Pancreas (tissue), 10 donors: ENCODE measurements around the gene BCL2. TPM values are rescaled to one million over a fixed set of nuclear protein-coding genes. Genes with fewer than 3 reads are reported as not detected.
A peak's percentile ranks its signal among the peaks of the same experiment; 100 is the strongest.

ENCODE experiments used
- ATAC-seq, 4 donors: fragments of 200-7000 bp; cut with Tn5 transposase; one replicate each; pipeline versions ENCODE4 v1.8.0 to v1.9.1; 2020; ENCODE audit warnings: mild to moderate bottlenecking in 4 of 4, moderate library complexity in 4 of 4
- DNase-seq, 6 donors: peaks; one replicate each; pipeline ENCODE4 v3.0.0-alpha.2; 2020
- FAIRE-seq: peaks from 2 replicates; lab custom pipeline; 2012; peaks lifted over from hg19 to GRCh38; lab: Jason Lieb, UNC
- H3K27ac ChIP-seq, 4 donors: fragments of 200-600 bp; sonication (generic); 1 replicate in 3 of 4; 2 replicates in 1 of 4; pipeline versions ENCODE4 v1.5.0 to v1.8.0; 2020
- H3K27me3 ChIP-seq, 4 donors: fragments of 200-600 bp; one replicate each; pipeline ENCODE4 v1.8.0; 2021
- H3K36me3 ChIP-seq, 3 donors: fragments of 200-600 bp; sonication (generic) in 1 of 3; one replicate each; pipeline versions ENCODE4 v1.5.0 to v1.8.0; 2020 to 2021
- H3K4me1 ChIP-seq, 3 donors: fragments of 200-600 bp; one replicate each; pipeline ENCODE4 v1.8.0; 2021
- H3K4me3 ChIP-seq, 4 donors: fragments of 200-600 bp; sonication (generic) in 2 of 4; one replicate each; pipeline versions ENCODE4 v1.5.0 to v1.8.0; 2020 to 2021
- H3K9me3 ChIP-seq, 4 donors: fragments of 200-600 bp; one replicate each; pipeline ENCODE4 v1.8.0; 2021
- CTCF ChIP-seq, 4 donors: fragments of 200-600 bp; sonication (generic) in 3 of 4; IDR thresholded peaks; one replicate each; pipeline versions ENCODE4 v1.5.0 to v1.8.0; 2021; ENCODE audit warnings: antibody characterized with exemption in 4 of 4
- WGBS, 2 donors: extraction: QIAGEN DNeasy Blood & Tissue Kit; methylation state at CpG; one replicate each; pipeline ENCODE4 v1.1.7; 2013; 5-methylcytosine and 5-hydroxymethylcytosine counted together
- intact Hi-C, 3 donors: fragments of 100-400 bp; cut with DNase I; formaldehyde crosslinking; loops; one replicate each; pipeline versions ENCODE4 v1.11.1 to v1.14.2; 2022
- polyA plus RNA-seq, 2 donors: library from polyadenylated mRNA; stranded (reverse); fragments of 200-250 nt; gene quantifications; one replicate each; pipeline ENCODE4 v1.2.3, GENCODE V29; 2013
- total RNA-seq, 6 donors: library from RNA; stranded (reverse); fragmentation: NEBNext Ultra II Directional in 4 of 6; extraction: Animal tissue kit (Norgen Biotek cat#: 25700) in 4 of 6; gene quantifications; one replicate each; pipeline versions ENCODE4 v1.2.1 to v1.2.4, GENCODE V29; 2021 to 2023
- donor health status: healthy with polysubstance abuse.
- donor health status: DM: no; HTN: no; CAD: no; lungs with moderate emphysema.
- donor health status: DM: no; HTN: no; CAD: no.
- donor health status: control.
- donor health status: control.
- donor health status: Bipolar disorder and iron deficiency.
- donor health status: DM: yes; HTN: yes; CAD: no.
- donor health status: DM: no; HTN: no; CAD: no.
- donor health status: DM: no; HTN: no; CAD: no.
- donor health status: DM: yes; HTN: yes; CAD: no.

The BCL2 gene
- total and polyA plus RNA-seq, 8 donors = 1.9 to 9.0 (median 4.2) TPM

- 0 to 1% methylated on average over 8 of the region's 8 CpGs for whole genome bisulfite sequencing, 2 donors
- Histone ChIP-seq H3K36me3 (no peaks in the 10 kb centered on the region), H3K9me3 (no peaks in the 10 kb centered on the region), H3K4me1 (peaks cover 0 to 7% (median 0%) of the 10 kb centered on the region in 3 donors), H3K27me3 (no peaks in the 10 kb centered on the region), H3K27ac (peak overlapping the region in 2 of 4 donors; percentile 76 to 78), H3K4me3 (peak overlapping the region; percentile 43 to 67 (median 58))
- TF ChIP-seq CTCF (IDR thresholded peaks at IDR 0.05) = no peak
- no peak for ATAC-seq
- DNase-seq = no peak
- intact Hi-C loops = loop anchor here in 1 of 3 donors (10.0 kb wide), 1 partner anchor 184 kb away; no protein-coding TSS in a partner anchor
- no peak for FAIRE-seq
Measured at GRCh38 chr18:63318889-63319382, 633 bp downstream of the BCL2 start.

- Histone ChIP-seq H3K4me3 (peak overlapping the region; percentile 3 to 67 (median 43)), H3K27ac (peak overlapping the region; percentile 3 to 50 (median 26)), H3K27me3 (no peaks in the 10 kb centered on the region), H3K4me1 (peaks cover 0 to 7% (median 0%) of the 10 kb centered on the region in 3 donors), H3K9me3 (no peaks in the 10 kb centered on the region), H3K36me3 (no peaks in the 10 kb centered on the region)
- 3 to 4% methylated on average over 63 to 66 of the region's 66 CpGs for WGBS, 2 donors
- peak; percentile 35 to 79 (median 56) for DNase-seq
- ATAC-seq = peak; percentile 14 to 44 (median 28)
- no peak for FAIRE-seq
- TF ChIP-seq CTCF (IDR thresholded peaks at IDR 0.05) = peak in 3 of 4 donors; percentile 41 to 51 (median 51)
- intact Hi-C loops = loop anchor here in 1 of 3 donors (10.0 kb wide), 1 partner anchor 183 kb away; no protein-coding TSS in a partner anchor
Measured at GRCh38 chr18:63317982-63318888, 1.3 kb downstream of the BCL2 start.

GRCh38 chr18:63317556-63317946 is 2.0 kb downstream of the BCL2 start:
- Histone ChIP-seq H3K9me3 (no peaks in the 10 kb centered on the region), H3K27me3 (no peaks in the 10 kb centered on the region), H3K4me3 (peak overlapping the region; percentile 3 to 67 (median 43)), H3K27ac (no peak overlapping the region), H3K36me3 (no peaks in the 10 kb centered on the region), H3K4me1 (peaks cover 0 to 10% (median 0%) of the 10 kb centered on the region in 3 donors)
- FAIRE-seq (no peak), DNase-seq (no peak), ATAC-seq (no peak)
- WGBS, 2 donors = 80 to 82% methylated on average over 10 of the region's 10 CpGs
- intact Hi-C loops = loop anchor here in 1 of 3 donors (10.0 kb wide), 1 partner anchor 183 kb away; no protein-coding TSS in a partner anchor
- TF ChIP-seq CTCF (IDR thresholded peaks at IDR 0.05) = no peak

GRCh38 chr18:63316612-63317555 is 2.7 kb downstream of the BCL2 start:
- H3K4me3 ChIP-seq = peak overlapping the region in 2 of 4 donors; percentile 50 to 67
- no peak for TF ChIP-seq CTCF (IDR thresholded peaks at IDR 0.05)
- no peak for ATAC-seq
- no peaks in the 10 kb centered on the region for H3K9me3 ChIP-seq
- intact Hi-C loops = loop anchor here in 1 of 3 donors (10.0 kb wide), 1 partner anchor 182 kb away; no protein-coding TSS in a partner anchor
- peaks cover 0 to 11% (median 0%) of the 10 kb centered on the region in 3 donors for H3K4me1 ChIP-seq
- DNase-seq = no peak
- H3K36me3 ChIP-seq = no peaks in the 10 kb centered on the region
- WGBS, 2 donors = 79 to 80% methylated on average over 4 of the region's 4 CpGs
- H3K27me3 ChIP-seq = no peaks in the 10 kb centered on the region
- H3K27ac ChIP-seq = no peak overlapping the region
- FAIRE-seq = no peak
